GM18517 (cell line): ENCODE results near the gene PRR18.
"Not testable (repeated sequence)": the region's sequence is repeated elsewhere in the genome, so short reads cannot be mapped to it uniquely, and the experiment has no call there.

Experiments
- ATAC-seq: cut with Tn5 transposase; IDR thresholded peaks from one replicate; pipeline ENCODE4 v1.9.1; 2021; ENCODE audit warnings: mild to moderate bottlenecking, moderate library complexity; ENCODE audit not compliant: unreplicated experiment

PRR18 gene, protein sequence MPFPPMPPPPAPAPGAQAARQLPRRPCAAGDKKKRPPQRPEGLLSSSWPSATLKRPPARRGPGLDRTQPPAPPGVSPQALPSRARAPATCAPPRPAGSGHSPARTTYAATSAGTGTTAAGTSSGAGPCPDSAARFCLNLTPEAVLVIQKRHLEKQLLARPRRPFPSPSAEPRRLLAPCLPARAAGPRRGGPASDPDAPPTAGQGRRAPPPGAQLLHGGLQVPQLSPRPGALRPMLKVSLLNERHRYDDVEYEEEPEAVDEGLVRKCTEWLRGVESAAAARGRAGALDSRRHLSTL

DNA sequence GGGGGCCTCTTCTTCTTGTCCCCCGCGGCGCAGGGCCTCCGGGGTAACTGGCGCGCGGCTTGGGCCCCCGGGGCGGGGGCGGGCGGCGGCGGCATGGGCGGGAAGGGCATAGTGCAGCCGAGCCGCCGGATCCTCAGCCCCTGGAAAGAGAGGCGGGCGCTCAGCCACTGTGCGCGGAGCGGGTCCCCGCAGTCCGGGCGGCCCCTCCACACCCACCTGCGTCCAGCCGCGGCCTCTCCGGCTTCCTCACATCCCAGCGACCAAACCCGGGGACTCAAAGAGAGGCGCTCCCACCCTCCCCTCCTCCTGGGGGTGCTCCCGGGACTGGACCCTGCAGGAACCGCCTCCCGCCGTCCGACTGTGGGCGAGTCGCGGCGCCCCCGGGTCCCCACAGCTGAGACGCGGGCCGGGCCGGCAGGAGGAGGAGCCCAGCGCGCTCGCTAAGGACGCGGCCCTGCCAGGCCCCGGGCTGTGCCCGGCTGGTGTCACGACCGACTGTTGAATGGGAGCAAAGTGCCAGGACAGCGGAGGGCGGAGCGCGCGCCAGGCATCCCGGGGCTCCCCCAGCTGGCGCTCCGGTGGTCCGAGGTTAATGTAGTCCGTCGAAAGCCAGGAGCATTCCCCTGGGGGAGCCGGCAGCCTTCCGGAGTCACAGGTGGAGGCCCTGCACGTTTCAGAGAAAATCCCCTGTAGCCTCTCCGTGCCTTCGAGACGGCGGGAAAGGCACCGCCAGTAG lies at the start of gene PRR18:
Gene PRR18 (minus strand): TSS at position 360 of the 736 bp plus-strand sequence. CDS start 250 bp downstream, at position 110.
- ATAC-seq = peak; percentile 59

- ATAC-seq = no peak
Observed at GRCh38 chr6:166355552-166355951, 47.4 kb upstream of the PRR18 start.

GRCh38 chr6:166354965-166355364 lies 46.8 kb upstream of the PRR18 start:
- no peak for ATAC-seq

DNA sequence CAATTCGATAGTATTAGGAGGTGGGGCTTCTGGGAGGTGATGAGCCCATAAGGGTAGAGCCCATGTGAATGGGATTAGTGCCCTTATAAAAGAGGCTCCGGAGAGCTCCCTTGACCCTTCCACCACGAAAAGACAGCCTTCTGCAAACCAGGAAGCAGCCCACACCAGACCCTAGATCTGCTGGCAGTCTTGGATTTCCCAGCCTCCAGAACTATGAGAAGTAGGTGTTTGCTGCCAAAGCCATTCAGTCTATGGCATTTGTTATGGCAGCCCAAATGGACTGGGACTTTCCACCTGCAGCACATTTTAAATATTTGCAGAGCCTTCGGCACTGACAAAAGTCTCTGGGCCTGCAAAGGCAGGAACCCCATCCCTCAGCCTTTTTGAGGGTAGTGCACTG lies 46.0 kb upstream of the PRR18 start:
- no peak for ATAC-seq

DNA sequence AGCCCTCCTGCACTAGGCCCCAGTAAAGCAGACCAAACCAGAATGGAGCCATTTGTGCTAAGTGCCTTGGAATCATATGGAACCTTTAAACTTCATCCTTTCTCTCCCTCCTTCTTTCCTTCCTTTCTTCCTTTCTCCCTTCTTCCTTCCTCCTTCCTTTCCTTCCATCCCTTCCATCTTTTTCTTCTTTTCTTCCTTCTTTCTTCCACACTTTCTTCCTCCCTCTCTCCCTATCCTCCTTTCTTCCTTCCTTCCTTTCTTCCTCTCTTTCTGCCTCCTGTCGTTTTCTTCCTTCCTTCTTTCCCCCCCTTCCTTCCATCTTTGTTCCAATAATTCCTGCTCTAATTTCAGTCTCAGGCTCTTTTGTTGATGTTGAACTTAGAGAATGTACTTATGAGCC lies 45.3 kb upstream of the PRR18 start:
- ATAC-seq = no peak

DNA sequence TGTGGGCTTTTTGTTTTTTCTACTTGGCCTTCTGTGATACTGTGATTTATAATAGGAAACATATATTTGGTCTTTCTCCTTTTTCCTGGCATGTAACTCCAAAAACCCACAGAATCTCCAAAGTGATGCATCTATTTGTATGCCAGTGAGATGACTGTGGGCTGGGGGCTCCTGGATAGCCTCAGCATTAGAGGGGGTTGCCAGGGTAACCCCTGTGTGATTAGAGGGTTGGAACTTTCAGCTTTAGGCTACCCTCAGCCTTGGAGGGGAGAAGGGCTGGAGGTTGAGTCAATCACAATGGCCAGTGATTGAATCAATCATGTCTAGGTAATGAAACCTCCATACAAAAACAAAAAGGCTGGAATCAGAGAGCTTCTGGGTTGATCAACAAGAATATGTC lies 44.7 kb upstream of the PRR18 start:
- ATAC-seq = no peak

DNA sequence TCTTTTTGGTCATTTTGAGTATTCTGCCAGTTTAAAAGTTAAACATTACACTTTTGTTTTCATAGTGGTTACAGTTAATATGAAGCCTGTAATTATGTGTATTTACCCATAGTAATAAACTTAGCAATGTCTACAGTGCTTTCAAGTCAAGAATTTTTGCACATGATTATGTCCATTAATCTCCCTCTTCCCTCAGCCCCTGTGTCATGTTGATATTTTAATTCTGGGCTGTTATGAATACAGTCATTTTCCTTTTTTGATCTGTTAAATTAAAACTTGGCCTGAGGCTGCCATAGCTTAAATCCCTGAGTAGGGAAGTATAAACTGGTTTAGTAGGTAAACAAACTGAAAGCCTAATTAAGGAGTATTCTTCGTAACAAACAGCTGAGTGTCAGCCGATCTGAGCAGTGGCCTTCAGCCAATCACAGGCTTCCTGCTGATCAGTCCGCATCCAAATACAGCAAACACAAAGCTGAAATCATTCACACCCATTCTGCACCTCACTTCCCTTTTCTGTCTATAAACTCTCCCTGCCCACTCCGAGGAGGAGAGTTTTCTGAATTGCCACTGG lies 43.6 kb upstream of the PRR18 start:
- ATAC-seq = peak; percentile 100

DNA sequence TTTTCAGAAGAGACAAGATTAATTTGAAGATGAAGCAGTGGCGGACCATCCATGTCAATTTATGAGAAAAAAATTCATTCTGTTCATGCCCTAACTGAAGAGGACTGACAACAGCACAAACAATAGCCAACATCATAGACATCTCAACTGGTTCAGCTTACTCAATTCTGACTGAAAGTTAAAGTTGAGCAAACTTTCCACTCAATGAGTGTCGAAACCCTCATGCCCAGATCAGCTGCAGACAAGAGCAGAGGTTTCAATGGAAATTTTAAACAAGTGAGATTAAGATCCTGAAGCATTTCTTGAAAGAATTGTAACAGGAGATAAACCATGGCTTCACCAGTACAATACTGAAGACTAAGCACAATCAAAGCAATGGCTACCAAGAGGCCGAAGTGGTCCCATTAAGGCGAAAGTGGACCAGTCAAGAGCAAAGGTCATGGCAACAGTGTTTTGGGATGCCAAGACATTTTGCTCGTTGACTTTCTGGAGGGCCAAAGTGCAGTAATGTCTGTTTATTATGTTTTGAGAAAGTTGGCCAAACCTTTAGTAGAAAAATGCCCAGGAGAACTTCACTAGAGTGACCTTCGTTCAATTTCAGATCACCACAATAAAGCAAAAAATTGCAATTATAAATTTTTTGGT lies 40.2 kb upstream of the PRR18 start:
- no peak for ATAC-seq

- no peak for ATAC-seq
Observed at GRCh38 chr6:166346965-166347364, 38.8 kb upstream of the PRR18 start.

- ATAC-seq = no peak
Observed at GRCh38 chr6:166346449-166346848, 38.3 kb upstream of the PRR18 start.

DNA sequence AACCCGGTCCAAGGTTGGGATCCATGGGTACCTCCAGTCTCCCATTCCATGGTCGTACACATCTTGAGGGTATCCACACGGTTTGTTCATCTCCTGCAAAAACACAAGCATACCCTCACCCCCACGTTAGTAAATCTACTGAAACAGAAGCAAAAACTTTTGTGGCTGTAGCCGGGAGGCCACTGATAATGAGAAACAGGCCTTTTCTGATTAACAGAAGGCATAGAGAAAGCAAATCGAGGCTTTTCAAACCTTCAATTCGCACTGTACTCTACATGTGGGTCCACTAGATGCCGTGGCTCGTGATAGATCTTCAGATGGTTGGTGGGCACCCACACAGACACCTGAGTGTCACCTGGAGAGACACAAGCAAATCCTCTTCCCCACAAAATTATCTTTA lies 37.5 kb upstream of the PRR18 start:
- not testable (repeated sequence) for ATAC-seq

DNA sequence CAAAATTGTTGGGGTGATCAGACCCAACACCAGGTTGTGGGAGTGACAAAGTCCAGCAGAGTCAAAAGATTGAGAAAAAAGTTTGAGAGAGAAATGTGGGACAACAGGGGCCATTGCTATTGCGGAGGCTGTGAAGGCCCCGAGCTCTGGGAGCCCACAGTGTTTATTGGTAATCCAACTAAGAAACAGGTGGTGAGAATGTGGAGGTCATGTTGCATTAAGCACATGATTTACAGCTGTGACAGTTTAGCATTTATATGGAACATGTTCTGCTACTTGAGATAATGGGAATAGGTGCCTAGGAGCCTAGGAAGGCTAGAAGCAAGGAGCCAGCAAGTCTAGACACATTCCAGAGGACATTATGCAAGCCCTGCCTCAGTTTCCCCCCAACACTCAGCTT lies 36.7 kb upstream of the PRR18 start:
- ATAC-seq = not testable (repeated sequence)

- no peak for ATAC-seq
Observed at GRCh38 chr6:166344240-166344639, 36.0 kb upstream of the PRR18 start.

DNA sequence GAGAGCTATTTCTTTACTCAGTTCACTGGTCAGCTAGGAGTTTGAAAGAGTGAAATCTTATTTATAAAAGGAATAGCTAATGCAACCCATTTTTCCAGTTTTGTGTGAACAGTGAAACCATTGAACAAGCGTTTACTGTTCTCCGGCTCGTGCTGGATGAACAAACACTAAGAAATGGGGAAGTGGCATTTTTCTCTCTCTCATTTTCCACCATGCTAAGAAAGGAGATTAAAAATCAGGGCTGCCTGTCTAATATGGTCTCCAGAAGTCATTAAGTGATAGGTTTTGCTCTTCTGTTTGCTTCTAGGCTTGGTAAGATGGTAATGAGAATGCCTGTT lies 34.9 kb upstream of the PRR18 start:
- peak; percentile 36 for ATAC-seq

GRCh38 chr6:166342349-166343149 lies 34.4 kb upstream of the PRR18 start, which contains the start of gene SFT2D1:
Gene SFT2D1 (minus strand): TSS chr6:166342545. CDS start chr6:166342481, 64 bp downstream.
- ATAC-seq = peak; percentile 88

GRCh38 chr6:166341977-166342348 lies 33.8 kb upstream of the PRR18 start:
- no peak for ATAC-seq

DNA sequence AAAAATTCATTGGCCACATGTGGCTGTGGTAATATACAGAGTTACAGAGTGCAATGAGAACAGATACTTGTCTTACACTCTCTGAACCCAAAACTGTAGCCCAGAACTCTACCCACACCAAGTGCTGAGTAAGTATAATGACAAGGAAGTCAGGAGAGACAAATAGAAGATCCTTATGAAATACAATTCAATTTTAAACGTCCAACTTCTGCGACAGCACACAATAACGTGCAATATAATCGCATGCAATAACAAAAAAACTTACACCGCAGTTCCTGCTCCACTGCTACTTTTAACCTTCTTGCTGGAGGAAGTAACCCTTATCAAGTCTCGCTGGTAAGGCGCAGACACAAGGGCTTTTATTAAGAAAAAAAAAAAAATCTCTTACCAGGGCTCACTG lies 33.3 kb upstream of the PRR18 start:
- ATAC-seq = no peak

GRCh38 chr6:166338854-166339253 lies 30.7 kb upstream of the PRR18 start:
- no peak for ATAC-seq

- no peak for ATAC-seq
Observed at GRCh38 chr6:166336847-166337246, 28.7 kb upstream of the PRR18 start.

GRCh38 chr6:166335378-166336302 lies 27.4 kb upstream of the PRR18 start:
- peak; percentile 42 for ATAC-seq
